Bone marrow (tissue), 2 donors: Measurements from ENCODE around the gene SUN3.
"Not testable (repeated sequence)": the region's sequence is repeated elsewhere in the genome, so short reads cannot be mapped to it uniquely, and the experiment has no call there.

ENCODE experiments used
- DNase-seq, 2 donors: peaks; one replicate each; lab custom pipeline; 2025; lab: John Stamatoyannopoulos, UW

The SUN3 gene

DNA sequence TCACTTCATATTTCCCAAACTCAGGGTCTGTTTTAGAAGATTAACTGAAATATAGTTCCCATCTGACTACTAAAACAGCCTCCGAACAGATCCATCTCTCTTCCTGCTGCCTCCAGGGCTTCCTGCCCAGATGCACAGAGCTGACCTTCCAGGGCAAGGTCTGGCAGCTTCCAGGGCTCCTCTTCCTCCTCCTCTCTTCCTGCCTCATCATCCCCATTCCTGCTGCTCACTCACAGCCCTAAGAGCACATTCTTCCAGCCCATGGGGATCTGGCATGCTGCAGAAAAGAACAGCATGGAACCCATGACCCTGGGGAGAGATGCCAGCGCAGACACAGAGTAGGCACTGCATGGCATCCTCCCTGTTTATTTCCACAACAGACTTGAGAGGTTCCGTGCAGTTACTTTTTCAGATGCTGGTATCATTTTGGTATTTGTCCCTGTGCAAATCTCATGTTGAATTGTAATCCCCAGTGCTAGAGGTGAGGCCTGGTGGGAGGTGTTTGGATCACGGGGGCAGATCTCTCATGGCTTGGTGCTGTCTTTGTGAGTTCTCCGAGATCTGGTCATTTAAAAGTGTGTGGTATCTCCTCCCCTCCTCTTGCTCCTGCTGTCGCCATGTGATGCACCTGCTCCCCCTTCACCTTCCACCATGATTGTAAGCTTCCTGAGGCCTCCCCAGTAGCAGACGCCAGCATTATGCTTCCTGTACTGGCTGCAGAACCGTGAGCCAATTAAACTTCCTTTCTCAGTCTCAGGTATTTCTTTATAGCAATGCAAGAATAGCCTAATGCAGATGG, 85.0 kb downstream of the SUN3 start:
- no peak for DNase-seq

DNA sequence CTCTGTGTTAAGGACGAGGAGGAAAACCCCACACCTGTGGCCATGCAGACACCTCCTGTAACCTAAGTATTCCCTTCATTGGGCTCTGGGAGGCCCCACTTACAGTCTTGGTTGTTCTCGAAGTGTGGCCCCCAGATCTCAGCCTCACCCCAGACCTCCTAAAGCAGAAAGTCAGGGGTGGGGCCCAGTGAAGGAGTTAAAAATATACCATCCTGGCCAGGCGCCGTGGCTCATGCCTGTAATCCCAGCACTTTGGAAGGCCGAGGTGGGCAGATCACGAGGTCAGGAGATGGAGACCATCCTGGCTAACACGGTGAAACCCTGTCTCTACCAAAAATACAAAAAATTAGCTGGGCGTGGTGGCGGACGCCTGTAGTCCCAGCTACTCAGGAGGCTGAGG, 86.3 kb downstream of the SUN3 start:
- not testable (repeated sequence) for DNase-seq

DNA sequence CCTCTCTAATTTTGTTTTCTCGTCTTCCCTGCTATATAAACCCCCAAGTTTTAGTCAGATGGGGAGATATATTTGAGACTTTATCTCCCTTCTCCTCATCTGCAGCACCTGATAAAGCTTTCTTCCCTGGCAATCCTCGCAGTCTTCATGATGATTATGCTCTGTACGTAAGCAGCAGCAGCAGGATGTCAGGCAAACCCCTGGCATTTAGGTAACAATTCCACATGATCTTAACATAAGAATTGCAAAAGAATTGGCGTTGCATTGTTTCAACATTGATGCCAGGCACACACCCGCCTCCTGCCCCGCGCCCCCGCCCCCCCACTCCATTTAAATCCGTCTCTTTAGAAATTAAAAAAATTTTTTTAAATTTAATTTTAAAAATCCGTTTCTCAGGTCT, 86.8 kb downstream of the SUN3 start:
- no peak for DNase-seq

DNA sequence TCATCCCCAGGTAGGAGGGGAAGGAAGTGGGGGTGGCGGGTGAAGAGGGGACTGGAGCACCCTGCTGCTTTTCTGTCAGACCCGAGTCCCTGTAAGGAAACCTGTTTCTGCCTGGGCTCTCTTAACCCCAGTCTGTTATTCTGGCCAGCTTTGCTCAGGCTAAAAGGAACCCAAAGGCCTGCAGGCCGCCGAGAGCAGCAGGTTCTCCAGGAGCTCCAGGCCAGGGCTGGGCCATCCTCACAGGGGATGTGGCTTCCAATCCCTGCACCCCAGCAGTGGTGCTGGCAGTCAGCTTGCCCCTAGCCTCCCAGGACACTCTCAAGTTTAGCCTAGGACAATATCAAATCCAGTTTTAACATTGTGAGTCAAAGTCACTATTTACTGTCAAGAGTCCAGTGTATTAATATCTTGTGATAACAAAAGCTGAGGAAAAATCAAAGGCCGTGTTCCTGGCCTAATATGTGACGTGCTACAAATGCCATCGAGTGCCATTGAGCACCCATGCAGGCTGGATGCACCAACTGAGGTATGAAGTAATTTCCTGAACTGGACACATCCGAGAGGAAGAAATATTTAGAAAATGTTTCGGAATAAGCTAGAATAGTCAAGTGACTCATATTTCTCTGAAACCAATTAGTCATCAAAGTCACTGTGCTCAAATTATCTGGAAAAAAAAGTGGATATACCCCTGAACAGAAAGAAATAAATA, 87.6 kb downstream of the SUN3 start:
- no peak for DNase-seq

DNA sequence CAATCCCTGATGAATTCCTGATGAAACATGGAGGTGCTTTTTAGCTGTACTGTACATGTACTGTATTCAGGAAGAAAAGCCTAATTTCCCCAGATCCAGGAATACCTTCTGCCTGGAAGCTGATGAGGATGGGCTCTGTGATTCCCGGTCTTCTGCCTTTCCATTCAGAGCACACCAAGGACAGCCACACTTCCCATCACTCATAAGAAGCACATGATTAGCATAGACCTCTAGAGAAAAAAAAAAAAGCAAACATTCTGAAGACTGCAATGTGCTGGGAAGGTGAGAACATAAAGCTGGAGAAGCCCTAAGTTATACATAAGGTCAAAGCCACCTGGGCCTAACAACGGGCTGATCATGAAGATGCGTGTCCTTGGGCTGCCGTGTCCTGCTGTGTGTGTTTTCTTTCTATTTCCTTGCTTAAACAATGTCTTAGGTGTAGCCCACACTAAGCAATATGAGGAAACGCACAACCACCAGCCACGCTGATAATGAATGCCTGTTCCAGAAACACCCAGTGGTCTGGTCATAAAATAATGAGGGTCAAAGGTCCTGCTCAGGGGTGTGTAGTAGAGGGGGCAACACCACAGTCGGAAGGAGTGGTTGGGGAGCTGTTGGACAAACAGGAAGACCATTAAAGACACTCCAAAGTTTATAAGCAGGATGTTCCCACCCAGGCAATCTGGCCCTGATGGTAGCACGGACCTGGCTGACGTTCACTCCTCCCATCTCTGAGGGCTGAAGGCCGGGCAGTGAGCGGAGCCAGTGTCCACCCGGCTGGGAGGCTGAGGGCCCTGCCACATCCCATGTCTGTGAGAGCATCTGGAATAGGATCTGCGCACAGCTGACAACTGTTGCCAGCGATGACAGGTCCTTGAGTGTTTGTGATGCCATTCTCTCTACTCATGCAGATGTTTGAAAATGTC, 88.6 kb downstream of the SUN3 start:
- no peak for DNase-seq

DNA sequence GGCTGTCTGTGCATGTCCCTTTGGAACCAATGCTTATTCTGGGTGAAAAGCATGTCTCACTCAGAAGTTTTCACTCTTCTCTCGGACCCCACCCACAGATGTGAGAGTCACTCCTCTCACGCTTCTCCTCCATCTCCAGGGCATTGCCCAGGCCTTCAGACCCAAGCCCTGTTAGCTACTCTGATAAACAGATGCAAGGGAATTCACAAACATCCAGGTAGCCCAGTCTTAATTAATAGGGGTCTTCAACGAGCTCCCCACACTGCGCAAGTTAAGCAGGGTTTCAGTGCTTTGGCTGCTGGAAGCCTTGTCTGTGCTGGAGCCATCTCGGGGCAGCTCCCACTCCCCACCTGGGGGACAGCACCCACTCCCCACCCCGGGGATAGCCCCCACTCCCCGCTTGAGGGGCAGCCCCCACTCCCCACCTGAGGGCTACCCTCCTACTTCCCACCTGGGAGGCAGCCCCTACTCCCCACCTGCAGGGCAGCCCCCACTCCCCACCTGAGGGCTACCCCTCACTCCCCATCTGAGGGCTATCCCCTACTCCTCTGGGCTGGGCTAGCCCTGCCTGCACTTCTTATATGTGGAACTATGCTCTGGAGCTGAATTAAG, 89.4 kb downstream of the SUN3 start:
- no peak for DNase-seq

DNA sequence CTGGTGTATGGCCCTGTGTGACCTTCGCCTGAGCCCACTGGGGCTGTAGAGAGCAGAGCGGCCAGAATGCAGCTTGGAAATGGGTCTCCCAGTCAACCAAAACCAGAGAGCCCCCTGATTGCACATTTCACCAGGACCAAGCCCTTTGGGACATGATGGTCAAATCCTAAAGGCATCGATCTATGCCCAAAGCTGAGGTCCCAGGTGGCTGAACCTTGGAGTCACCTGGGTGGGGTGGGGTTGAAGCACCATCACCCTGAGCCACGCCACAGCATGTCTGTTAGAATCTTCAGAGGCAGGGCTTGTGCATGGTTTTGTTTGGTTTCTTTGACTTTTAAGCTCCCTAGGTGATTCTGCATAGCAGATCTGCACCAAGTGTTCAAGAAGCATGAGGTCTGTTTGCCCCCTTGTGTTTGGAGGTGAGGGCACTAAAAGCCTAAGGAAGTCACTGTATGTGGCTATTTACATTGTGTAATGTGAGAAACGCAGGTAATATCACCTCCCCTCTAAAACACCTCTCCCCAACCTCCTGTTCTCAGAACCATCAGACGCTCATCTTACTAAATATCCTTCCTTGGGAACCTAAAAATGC, 90.2 kb downstream of the SUN3 start:
- no peak for DNase-seq

DNA sequence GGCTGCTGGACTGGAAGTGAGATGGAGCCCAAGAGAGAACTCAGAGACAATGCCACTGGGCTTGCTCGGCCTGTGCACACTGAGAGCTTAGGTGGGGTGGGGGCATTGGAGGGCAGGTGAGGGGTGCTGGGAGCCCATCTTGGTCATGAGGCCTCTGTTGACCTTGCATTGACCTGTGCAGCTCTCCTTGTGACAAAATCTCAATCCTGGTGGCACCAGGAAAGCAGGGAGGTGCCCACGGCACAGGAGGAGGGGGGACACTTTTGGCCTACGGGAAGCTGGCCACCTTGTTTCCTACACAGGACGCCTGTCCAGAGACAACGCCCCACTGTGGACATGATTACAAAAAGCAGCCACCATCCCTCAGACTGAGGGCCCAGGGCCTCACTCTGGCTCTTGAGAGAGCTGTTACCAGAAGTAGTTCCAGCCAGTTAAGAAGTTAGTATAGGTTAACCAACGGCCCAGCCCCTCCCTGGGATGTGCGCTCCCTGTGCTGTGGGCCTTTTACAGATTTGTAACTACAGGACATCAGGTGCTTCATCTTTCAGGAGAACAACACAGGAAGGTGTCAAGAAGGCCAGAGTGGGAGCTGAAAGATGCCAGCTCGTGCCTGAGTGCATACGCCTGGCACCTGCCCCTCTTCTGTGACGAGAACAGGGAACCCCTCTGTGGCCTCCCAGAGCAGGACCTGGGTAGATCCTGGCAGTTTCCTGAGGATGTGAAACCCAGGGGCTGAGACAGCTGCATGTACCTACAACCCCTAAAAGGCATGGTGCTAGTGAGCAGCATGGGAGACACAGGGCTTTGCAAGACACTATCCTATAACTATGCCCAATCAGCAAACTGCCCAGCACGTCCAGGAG, 91.0 kb downstream of the SUN3 start:
- no peak for DNase-seq
